RWPE2 (cell line): ENCODE results near the gene ANKS1B.

Experiments used
- ATAC-seq: fragments of 200-7000 bp; cut with Tn5 transposase; 3 replicates; pipeline ENCODE4 v1.9.1; 2021; ENCODE audit warnings: low read depth
- DNase-seq: peaks from one replicate; pipeline ENCODE4 v3.0.0-alpha.2; 2020; ENCODE audit warnings: low spot score
- H3K27ac ChIP-seq: fragments of 450-650 bp; 2 replicates; pipeline ENCODE4 v1.5.1; 2017; ENCODE audit warnings: mild to moderate bottlenecking; ENCODE audit not compliant: poor library complexity, severe bottlenecking
- H3K27me3 ChIP-seq: fragments of 250-450 bp; sonication (Bioruptor Pico); 2 replicates; pipeline ENCODE4 v1.5.1; 2021; ENCODE audit warnings: mild to moderate bottlenecking, moderate library complexity; ENCODE audit not compliant: insufficient read depth, poor library complexity, severe bottlenecking
- H3K36me3 ChIP-seq: fragments of 250-450 bp; sonication (Bioruptor Pico); 2 replicates; pipeline ENCODE4 v1.5.1; 2020; ENCODE audit warnings: low read depth, mild to moderate bottlenecking, moderate library complexity
- H3K4me1 ChIP-seq: fragments of 250-450 bp; sonication (Bioruptor Pico); 2 replicates; pipeline ENCODE4 v1.5.1; 2021; ENCODE audit warnings: mild to moderate bottlenecking, moderate library complexity; ENCODE audit not compliant: insufficient read depth, poor library complexity, severe bottlenecking
- H3K4me3 ChIP-seq: fragments of 250-450 bp; sonication (Bioruptor Pico); 2 replicates; pipeline ENCODE4 v1.5.1; 2021; ENCODE audit warnings: mild to moderate bottlenecking, moderate library complexity; ENCODE audit not compliant: severe bottlenecking
- H3K9me3 ChIP-seq: fragments of 250-450 bp; sonication (Bioruptor Pico); 2 replicates; pipeline ENCODE4 v1.5.1; 2021; ENCODE audit warnings: mild to moderate bottlenecking, moderate library complexity; ENCODE audit not compliant: severe bottlenecking
- TF ChIP-seq, protein P1 (sequence below): fragments of 450-650 bp; IDR thresholded peaks from one replicate; pipeline ENCODE4 v1.5.1; 2017; ENCODE audit warnings: mild to moderate bottlenecking, moderate library complexity; ENCODE audit not compliant: poor library complexity, severe bottlenecking

Gene ANKS1B

DNA sequence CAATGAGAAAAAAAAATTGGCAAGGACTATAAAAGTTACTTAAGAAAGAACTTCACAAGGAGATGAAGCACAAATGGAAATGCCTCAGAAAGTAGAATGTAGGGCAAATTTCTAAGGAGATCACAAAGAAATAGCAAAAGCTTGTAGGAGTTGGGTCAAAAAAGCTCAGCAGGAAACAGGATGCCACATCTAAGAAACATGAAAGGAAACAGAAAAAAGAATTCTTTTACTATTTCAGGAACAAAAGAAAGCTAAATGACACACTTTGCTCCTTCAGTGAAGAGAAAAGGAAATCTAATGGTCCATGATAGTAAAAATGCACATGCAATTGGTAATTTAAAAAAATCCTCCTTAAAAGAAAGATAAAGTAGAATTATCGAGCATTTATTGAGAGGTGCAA, 789.3 kb downstream of the ANKS1B start:
- DNase-seq (no peak), ATAC-seq (no peak)
- Histone ChIP-seq H3K27me3 (no peaks in the 10 kb centered on the region), H3K4me1 (no peaks in the 10 kb centered on the region), H3K27ac (no peak overlapping the region), H3K36me3 (no peaks in the 10 kb centered on the region), H3K9me3 (no peaks in the 10 kb centered on the region), H3K4me3 (no peak overlapping the region)
- TF ChIP-seq, protein P1, sequence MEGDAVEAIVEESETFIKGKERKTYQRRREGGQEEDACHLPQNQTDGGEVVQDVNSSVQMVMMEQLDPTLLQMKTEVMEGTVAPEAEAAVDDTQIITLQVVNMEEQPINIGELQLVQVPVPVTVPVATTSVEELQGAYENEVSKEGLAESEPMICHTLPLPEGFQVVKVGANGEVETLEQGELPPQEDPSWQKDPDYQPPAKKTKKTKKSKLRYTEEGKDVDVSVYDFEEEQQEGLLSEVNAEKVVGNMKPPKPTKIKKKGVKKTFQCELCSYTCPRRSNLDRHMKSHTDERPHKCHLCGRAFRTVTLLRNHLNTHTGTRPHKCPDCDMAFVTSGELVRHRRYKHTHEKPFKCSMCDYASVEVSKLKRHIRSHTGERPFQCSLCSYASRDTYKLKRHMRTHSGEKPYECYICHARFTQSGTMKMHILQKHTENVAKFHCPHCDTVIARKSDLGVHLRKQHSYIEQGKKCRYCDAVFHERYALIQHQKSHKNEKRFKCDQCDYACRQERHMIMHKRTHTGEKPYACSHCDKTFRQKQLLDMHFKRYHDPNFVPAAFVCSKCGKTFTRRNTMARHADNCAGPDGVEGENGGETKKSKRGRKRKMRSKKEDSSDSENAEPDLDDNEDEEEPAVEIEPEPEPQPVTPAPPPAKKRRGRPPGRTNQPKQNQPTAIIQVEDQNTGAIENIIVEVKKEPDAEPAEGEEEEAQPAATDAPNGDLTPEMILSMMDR = no peak

DNA sequence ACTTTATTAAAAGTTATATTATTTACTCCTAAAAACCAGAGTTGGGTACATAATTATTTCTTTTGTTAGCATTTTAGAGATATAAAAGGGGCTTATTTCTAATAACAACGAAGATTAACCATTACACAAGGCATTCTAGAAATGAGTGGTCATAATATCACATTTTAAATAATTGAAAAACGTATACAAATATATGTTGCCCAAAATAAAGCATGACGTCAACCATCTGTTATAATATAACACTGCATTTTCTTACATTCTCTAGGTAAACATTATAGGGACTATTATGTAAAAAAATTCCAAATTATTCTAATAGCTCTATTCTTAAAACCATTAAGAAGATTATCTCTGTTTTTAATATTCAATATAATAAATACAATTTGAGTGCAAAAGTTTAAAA, 792.2 kb downstream of the ANKS1B start:
- Histone ChIP-seq H3K4me1 (no peaks in the 10 kb centered on the region), H3K36me3 (no peaks in the 10 kb centered on the region), H3K9me3 (no peaks in the 10 kb centered on the region), H3K27me3 (no peaks in the 10 kb centered on the region), H3K4me3 (no peak overlapping the region), H3K27ac (no peak overlapping the region)
- DNase-seq = no peak
- TF ChIP-seq, protein P1 = no peak
- no peak for ATAC-seq

DNA sequence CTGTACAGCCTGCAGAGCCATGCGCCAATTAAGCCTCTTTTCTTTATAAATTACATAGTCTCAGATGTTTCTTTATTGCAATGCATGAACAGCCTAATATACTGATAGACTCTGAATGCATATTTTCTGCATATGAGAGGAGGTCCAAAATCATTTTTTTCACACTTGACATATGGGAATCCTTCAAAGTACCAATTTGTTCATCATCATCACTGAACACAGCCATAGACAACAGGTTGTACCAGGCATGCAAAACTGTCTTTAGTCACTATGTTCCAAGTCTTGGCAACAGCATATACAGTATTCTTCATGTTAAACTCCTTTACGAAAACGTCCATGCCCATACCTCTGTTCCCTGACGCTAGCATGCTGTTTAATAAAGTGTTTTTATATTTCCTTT, 807.9 kb downstream of the ANKS1B start:
- Histone ChIP-seq H3K9me3 (no peaks in the 10 kb centered on the region), H3K36me3 (no peaks in the 10 kb centered on the region), H3K4me1 (no peaks in the 10 kb centered on the region), H3K27ac (no peak overlapping the region), H3K27me3 (no peaks in the 10 kb centered on the region), H3K4me3 (no peak overlapping the region)
- DNase-seq (no peak), ATAC-seq (no peak)
- TF ChIP-seq, protein P1 = no peak

DNA sequence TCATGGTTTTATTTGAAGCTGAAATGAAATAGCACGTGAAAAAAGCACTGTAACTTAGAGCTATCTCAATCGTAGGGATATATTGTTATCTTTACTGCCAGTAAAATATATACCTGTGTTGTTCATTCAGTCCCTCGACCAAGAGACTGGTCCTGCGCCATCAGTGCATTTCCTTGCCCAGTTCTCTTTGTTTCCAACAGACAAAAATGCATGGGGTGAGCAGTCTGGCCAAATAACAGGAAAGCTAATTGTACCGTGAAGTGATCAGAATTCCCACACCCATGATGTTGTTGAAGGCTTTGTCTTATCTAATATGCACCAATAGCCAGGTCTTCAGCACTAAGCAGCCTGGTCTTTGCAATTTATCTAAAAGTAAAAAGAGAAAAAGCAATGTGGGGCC, 814.3 kb downstream of the ANKS1B start:
- TF ChIP-seq, protein P1 = no peak
- no peak overlapping the region for H3K4me3 ChIP-seq
- H3K36me3 ChIP-seq = no peaks in the 10 kb centered on the region
- ATAC-seq = no peak
- no peaks in the 10 kb centered on the region for H3K9me3 ChIP-seq
- no peak for DNase-seq
- no peaks in the 10 kb centered on the region for H3K27me3 ChIP-seq
- no peaks in the 10 kb centered on the region for H3K4me1 ChIP-seq
- no peak overlapping the region for H3K27ac ChIP-seq

DNA sequence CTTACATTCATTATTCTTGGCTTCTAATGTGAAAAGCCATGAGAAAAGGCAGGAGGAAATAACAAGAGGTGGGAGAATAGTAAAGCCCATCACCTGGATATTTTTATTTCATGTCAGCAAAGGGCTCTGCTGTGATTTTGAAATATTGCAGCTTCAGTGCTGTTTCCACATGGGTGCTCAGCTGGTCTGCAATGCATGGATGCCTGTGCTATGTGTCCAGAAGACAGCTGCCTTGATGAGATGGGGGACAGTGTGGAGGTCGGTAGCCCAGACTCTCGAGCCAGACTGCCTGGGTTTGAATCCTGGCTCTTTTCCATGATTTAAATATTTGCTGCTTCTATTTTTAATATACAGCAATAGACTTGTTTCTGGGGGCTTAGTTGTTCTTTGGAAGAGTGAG, 814.7 kb downstream of the ANKS1B start:
- H3K4me1 ChIP-seq = no peaks in the 10 kb centered on the region
- H3K36me3 ChIP-seq = no peaks in the 10 kb centered on the region
- no peaks in the 10 kb centered on the region for H3K27me3 ChIP-seq

More for the DNA sequence above, 814.7 kb downstream of the ANKS1B start:
- ATAC-seq = no peak
- TF ChIP-seq, protein P1 = no peak
- H3K4me3 ChIP-seq = no peak overlapping the region
- no peaks in the 10 kb centered on the region for H3K9me3 ChIP-seq
- H3K27ac ChIP-seq = no peak overlapping the region
- DNase-seq = no peak
